ENCODE results near the gene TCP11L1.
"Not testable (repeated sequence)": the region's sequence is repeated elsewhere in the genome, so short reads cannot be mapped to it uniquely, and the experiment has no call there.

GRCh38 chr11:33029218-33029617 is 10.2 kb upstream of the TCP11L1 start:
- TF ChIP-seq SP1 (CRISPR knock-in tag; IDR thresholded peaks at IDR 0.05); EGR1 (conservative IDR thresholded peaks at IDR 0.05); EP300 (IDR thresholded peaks at IDR 0.05; ENCODE audit: low read length); DDX20 (tag; IDR thresholded peaks at IDR 0.05; ENCODE audit: low read depth); ZBTB8A (IDR thresholded peaks at IDR 0.05; ENCODE audit: partially characterized antibody); CTCF (IDR thresholded peaks at IDR 0.05 in 2 of 3, conservative IDR thresholded peaks at IDR 0.05 in 1 of 3; ENCODE audit: insufficient read depth in 2 of 3, low read depth in 1 of 3, low read length in 3 of 3): not testable (repeated sequence)
